Measurements from ENCODE around the gene SNAP47.

GRCh38 chr1:227771771-227772170 is 36.5 kb downstream of the SNAP47 start:
- TF ChIP-seq CTCF (IDR thresholded peaks at IDR 0.05): no peak
- no peak for TF ChIP-seq POLR2A (IDR thresholded peaks at IDR 0.05)

Data from esophagus squamous epithelium (tissue), 4 donors.